H1 (cell line): ENCODE results near the gene MKX. TPM values are rescaled to one million over a fixed set of nuclear protein-coding genes. Genes with fewer than 3 reads are reported as not detected.

Experiments
- GTF2F1 ChIP-seq: IDR thresholded peaks from 2 replicates; pipeline ENCODE4 v1.6.1; 2012; ENCODE audit warnings: low read depth, low read length, improper control_type of control experiment, borderline replicate concordance
- HDAC6 ChIP-seq: IDR thresholded peaks from one replicate; pipeline ENCODE4 v1.7.1; 2012; ENCODE audit warnings: low read depth, mild to moderate bottlenecking, inconsistent platforms, low read length, moderate library complexity
- RBBP5 ChIP-seq: IDR thresholded peaks from 2 replicates; pipeline ENCODE4 v1.7.1; 2012; ENCODE audit warnings: low read depth, mild to moderate bottlenecking, inconsistent platforms, low read length, moderate library complexity, borderline replicate concordance
- SRF ChIP-seq: IDR thresholded peaks from 2 replicates; pipeline ENCODE4 v1.6.1; 2011; ENCODE audit warnings: mild to moderate bottlenecking, low read depth, low read length, moderate library complexity
- YY1 ChIP-seq: IDR thresholded peaks from 2 replicates; pipeline ENCODE4 v1.6.1; 2011; ENCODE audit warnings: low read depth, mild to moderate bottlenecking, low read length
- polyA plus RNA-seq, 7 experiments: library from polyadenylated mRNA; depleted of rRNA in 3 of 7; stranded (reverse) in 5 of 7; unstranded in 2 of 7; fragments of >200 nt in 5 of 7; fragments of 200-250 nt in 2 of 7; gene quantifications; 1 replicate in 5 of 7; 2 replicates in 1 of 7; 4 replicates in 1 of 7; pipeline versions ENCODE4 v1.2.1 to v1.2.3, GENCODE V29; 2011 to 2013; ENCODE audit warnings: missing spikeins in 2 of 7, mixed read lengths in 2 of 7
- total RNA-seq: library from RNA; stranded (reverse); fragmentation: NEBNext Ultra II Directional; extraction: Animal tissue kit (Norgen Biotek cat#: 25700); gene quantifications from 2 replicates; pipeline ENCODE4 v1.2.1, GENCODE V29; 2021
- TF ChIP-seq, protein P1 (sequence below): IDR thresholded peaks from 2 replicates; pipeline ENCODE4 v1.6.1; 2012; ENCODE audit warnings: inconsistent platforms
- TF ChIP-seq, protein P2 (sequence below): fragments of 300-600 bp; sonication (generic); IDR thresholded peaks from 2 replicates; pipeline ENCODE4 v1.7.1; 2012; ENCODE audit warnings: low read length, moderate library complexity, mild to moderate bottlenecking, inconsistent platforms; ENCODE audit not compliant: insufficient replicate concordance
- TF ChIP-seq, protein P3 (sequence below), 3 experiments: IDR thresholded peaks; 1 replicate in 2 of 3; 2 replicates in 1 of 3; pipeline versions ENCODE4 v1.5.1 to v1.6.1; 2011; ENCODE audit warnings: low read length in 3 of 3, mild to moderate bottlenecking in 3 of 3, inconsistent platforms in 2 of 3, low read depth in 1 of 3, moderate library complexity in 1 of 3; ENCODE audit not compliant: insufficient read depth in 1 of 3; ENCODE audit errors: control extremely low read depth in 1 of 3

The MKX gene
- total and polyA plus RNA-seq, 2 of the 8 experiments (the other 6 are each of a cell fraction or from before 2014, with no cell fraction given): 0.21 to 1.3 TPM

DNA sequence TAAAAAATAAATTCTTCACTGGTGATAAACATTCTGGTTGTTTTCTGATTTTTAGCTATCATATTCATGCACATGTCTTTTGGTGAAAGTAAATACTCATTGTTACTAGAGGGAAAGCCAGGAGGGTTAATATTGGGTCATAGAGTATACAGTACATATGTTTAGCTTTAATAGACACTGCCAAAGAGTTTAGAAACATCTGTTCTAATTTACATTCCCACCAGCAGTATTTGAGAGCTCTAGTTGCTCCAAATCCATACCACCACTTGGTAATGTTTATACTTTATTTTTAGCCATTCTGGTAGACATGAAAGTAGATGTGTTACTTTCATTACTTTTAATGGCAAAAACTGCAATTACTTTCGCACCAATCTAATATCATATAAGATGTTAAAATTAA, 108.8 kb downstream of the MKX start (continued):
- TF ChIP-seq, protein P1, sequence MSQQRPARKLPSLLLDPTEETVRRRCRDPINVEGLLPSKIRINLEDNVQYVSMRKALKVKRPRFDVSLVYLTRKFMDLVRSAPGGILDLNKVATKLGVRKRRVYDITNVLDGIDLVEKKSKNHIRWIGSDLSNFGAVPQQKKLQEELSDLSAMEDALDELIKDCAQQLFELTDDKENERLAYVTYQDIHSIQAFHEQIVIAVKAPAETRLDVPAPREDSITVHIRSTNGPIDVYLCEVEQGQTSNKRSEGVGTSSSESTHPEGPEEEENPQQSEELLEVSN: no peak
- TF ChIP-seq RBBP5 (no peak), YY1 (no peak), SRF (no peak), GTF2F1 (no peak), HDAC6 (no peak)
- TF ChIP-seq, protein P2, sequence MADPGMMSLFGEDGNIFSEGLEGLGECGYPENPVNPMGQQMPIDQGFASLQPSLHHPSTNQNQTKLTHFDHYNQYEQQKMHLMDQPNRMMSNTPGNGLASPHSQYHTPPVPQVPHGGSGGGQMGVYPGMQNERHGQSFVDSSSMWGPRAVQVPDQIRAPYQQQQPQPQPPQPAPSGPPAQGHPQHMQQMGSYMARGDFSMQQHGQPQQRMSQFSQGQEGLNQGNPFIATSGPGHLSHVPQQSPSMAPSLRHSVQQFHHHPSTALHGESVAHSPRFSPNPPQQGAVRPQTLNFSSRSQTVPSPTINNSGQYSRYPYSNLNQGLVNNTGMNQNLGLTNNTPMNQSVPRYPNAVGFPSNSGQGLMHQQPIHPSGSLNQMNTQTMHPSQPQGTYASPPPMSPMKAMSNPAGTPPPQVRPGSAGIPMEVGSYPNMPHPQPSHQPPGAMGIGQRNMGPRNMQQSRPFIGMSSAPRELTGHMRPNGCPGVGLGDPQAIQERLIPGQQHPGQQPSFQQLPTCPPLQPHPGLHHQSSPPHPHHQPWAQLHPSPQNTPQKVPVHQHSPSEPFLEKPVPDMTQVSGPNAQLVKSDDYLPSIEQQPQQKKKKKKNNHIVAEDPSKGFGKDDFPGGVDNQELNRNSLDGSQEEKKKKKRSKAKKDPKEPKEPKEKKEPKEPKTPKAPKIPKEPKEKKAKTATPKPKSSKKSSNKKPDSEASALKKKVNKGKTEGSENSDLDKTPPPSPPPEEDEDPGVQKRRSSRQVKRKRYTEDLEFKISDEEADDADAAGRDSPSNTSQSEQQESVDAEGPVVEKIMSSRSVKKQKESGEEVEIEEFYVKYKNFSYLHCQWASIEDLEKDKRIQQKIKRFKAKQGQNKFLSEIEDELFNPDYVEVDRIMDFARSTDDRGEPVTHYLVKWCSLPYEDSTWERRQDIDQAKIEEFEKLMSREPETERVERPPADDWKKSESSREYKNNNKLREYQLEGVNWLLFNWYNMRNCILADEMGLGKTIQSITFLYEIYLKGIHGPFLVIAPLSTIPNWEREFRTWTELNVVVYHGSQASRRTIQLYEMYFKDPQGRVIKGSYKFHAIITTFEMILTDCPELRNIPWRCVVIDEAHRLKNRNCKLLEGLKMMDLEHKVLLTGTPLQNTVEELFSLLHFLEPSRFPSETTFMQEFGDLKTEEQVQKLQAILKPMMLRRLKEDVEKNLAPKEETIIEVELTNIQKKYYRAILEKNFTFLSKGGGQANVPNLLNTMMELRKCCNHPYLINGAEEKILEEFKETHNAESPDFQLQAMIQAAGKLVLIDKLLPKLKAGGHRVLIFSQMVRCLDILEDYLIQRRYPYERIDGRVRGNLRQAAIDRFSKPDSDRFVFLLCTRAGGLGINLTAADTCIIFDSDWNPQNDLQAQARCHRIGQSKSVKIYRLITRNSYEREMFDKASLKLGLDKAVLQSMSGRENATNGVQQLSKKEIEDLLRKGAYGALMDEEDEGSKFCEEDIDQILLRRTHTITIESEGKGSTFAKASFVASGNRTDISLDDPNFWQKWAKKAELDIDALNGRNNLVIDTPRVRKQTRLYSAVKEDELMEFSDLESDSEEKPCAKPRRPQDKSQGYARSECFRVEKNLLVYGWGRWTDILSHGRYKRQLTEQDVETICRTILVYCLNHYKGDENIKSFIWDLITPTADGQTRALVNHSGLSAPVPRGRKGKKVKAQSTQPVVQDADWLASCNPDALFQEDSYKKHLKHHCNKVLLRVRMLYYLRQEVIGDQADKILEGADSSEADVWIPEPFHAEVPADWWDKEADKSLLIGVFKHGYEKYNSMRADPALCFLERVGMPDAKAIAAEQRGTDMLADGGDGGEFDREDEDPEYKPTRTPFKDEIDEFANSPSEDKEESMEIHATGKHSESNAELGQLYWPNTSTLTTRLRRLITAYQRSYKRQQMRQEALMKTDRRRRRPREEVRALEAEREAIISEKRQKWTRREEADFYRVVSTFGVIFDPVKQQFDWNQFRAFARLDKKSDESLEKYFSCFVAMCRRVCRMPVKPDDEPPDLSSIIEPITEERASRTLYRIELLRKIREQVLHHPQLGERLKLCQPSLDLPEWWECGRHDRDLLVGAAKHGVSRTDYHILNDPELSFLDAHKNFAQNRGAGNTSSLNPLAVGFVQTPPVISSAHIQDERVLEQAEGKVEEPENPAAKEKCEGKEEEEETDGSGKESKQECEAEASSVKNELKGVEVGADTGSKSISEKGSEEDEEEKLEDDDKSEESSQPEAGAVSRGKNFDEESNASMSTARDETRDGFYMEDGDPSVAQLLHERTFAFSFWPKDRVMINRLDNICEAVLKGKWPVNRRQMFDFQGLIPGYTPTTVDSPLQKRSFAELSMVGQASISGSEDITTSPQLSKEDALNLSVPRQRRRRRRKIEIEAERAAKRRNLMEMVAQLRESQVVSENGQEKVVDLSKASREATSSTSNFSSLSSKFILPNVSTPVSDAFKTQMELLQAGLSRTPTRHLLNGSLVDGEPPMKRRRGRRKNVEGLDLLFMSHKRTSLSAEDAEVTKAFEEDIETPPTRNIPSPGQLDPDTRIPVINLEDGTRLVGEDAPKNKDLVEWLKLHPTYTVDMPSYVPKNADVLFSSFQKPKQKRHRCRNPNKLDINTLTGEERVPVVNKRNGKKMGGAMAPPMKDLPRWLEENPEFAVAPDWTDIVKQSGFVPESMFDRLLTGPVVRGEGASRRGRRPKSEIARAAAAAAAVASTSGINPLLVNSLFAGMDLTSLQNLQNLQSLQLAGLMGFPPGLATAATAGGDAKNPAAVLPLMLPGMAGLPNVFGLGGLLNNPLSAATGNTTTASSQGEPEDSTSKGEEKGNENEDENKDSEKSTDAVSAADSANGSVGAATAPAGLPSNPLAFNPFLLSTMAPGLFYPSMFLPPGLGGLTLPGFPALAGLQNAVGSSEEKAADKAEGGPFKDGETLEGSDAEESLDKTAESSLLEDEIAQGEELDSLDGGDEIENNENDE: no peak
- TF ChIP-seq, protein P3, sequence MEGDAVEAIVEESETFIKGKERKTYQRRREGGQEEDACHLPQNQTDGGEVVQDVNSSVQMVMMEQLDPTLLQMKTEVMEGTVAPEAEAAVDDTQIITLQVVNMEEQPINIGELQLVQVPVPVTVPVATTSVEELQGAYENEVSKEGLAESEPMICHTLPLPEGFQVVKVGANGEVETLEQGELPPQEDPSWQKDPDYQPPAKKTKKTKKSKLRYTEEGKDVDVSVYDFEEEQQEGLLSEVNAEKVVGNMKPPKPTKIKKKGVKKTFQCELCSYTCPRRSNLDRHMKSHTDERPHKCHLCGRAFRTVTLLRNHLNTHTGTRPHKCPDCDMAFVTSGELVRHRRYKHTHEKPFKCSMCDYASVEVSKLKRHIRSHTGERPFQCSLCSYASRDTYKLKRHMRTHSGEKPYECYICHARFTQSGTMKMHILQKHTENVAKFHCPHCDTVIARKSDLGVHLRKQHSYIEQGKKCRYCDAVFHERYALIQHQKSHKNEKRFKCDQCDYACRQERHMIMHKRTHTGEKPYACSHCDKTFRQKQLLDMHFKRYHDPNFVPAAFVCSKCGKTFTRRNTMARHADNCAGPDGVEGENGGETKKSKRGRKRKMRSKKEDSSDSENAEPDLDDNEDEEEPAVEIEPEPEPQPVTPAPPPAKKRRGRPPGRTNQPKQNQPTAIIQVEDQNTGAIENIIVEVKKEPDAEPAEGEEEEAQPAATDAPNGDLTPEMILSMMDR (IDR thresholded peaks at IDR 0.05; ENCODE audit: control extremely low read depth in 1 of 3, insufficient read depth in 1 of 3, low read depth in 1 of 3, low read length in 3 of 3): no peak
